Gastroesophageal sphincter (tissue), 3 donors: ENCODE data around the gene YPEL1.

Experiments used
- EP300 ChIP-seq: sonication (generic); formaldehyde crosslinking; IDR thresholded peaks from one replicate; pipeline ENCODE4 v1.6.1; 2017; ENCODE audit warnings: antibody characterized with exemption, mild to moderate bottlenecking
- POLR2A ChIP-seq, 2 donors: fragments of 450-650 bp; IDR thresholded peaks; one replicate each; pipeline ENCODE4 v1.6.1; 2017; ENCODE audit warnings: antibody characterized with exemption in 2 of 2, mild to moderate bottlenecking in 2 of 2, moderate library complexity in 1 of 2
- POLR2AphosphoS5 ChIP-seq: sonication (generic); formaldehyde crosslinking; IDR thresholded peaks from one replicate; pipeline ENCODE4 v1.6.1; 2017; ENCODE audit warnings: antibody characterized with exemption
- TF ChIP-seq, protein P1 (sequence below), 4 experiments: fragments of 200-600 bp in 2 of 4; fragments of 450-650 bp in 2 of 4; sonication (generic) in 1 of 4; IDR thresholded peaks; one replicate each; pipeline ENCODE4 v1.5.1; 2017 to 2019; ENCODE audit warnings: antibody characterized with exemption in 4 of 4, mild to moderate bottlenecking in 2 of 4, moderate library complexity in 2 of 4

DNA sequence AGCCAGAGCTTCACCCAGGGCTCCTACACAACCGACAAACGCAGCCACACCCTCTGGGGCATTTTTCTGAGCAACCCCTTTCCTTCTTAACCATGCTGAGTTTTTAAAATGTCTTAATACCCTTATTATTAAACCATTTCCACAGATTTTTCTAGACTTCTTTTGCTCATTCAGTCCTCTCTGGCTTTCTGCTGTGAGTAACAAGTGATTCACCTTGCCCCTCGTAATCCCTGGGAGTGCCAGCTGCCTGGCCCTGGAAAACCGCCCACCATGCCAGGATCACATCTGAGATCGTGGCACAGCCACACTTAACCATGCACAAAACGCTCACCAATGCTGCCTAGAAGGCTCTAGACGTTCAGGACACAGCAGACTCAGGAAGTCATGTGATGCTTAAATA, 25.4 kb downstream of the YPEL1 start:
- TF ChIP-seq, protein P1, sequence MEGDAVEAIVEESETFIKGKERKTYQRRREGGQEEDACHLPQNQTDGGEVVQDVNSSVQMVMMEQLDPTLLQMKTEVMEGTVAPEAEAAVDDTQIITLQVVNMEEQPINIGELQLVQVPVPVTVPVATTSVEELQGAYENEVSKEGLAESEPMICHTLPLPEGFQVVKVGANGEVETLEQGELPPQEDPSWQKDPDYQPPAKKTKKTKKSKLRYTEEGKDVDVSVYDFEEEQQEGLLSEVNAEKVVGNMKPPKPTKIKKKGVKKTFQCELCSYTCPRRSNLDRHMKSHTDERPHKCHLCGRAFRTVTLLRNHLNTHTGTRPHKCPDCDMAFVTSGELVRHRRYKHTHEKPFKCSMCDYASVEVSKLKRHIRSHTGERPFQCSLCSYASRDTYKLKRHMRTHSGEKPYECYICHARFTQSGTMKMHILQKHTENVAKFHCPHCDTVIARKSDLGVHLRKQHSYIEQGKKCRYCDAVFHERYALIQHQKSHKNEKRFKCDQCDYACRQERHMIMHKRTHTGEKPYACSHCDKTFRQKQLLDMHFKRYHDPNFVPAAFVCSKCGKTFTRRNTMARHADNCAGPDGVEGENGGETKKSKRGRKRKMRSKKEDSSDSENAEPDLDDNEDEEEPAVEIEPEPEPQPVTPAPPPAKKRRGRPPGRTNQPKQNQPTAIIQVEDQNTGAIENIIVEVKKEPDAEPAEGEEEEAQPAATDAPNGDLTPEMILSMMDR (IDR thresholded peaks at IDR 0.05), result no peak
- TF ChIP-seq POLR2A (IDR thresholded peaks at IDR 0.05) (no peak), EP300 (no peak), POLR2AphosphoS5 (no peak)
